ENCODE measurements around the gene HHIPL2.

HHIPL2 gene

GRCh38 chr1:222557148-222557547, 9.2 kb upstream of the HHIPL2 start:
- no peak overlapping the region for H3K4me3 ChIP-seq (ENCODE audit: low read length)
- H3K27me3 ChIP-seq (ENCODE audit: insufficient read depth, low read length): no peaks in the 10 kb centered on the region
- H3K36me3 ChIP-seq (ENCODE audit: insufficient read depth, low read length): peaks cover 40% of the 10 kb centered on the region
- H3K4me1 ChIP-seq (ENCODE audit: insufficient read depth, low read length): no peaks in the 10 kb centered on the region
- no peak overlapping the region for H2AFZ ChIP-seq (ENCODE audit: low read depth, low read length)
- no peaks in the 10 kb centered on the region for H3K9me3 ChIP-seq (ENCODE audit: low read length)

GRCh38 chr1:222555992-222556615, 8.2 kb upstream of the HHIPL2 start:
- H2AFZ ChIP-seq (ENCODE audit: low read depth, low read length): no peak overlapping the region
- no peaks in the 10 kb centered on the region for H3K9me3 ChIP-seq (ENCODE audit: low read length)
- no peaks in the 10 kb centered on the region for H3K4me1 ChIP-seq (ENCODE audit: insufficient read depth, low read length)
- H3K27me3 ChIP-seq (ENCODE audit: insufficient read depth, low read length): no peaks in the 10 kb centered on the region
- no peak overlapping the region for H3K4me3 ChIP-seq (ENCODE audit: low read length)
- H3K36me3 ChIP-seq (ENCODE audit: insufficient read depth, low read length): peaks cover 34% of the 10 kb centered on the region

- no peak overlapping the region for H2AFZ ChIP-seq (ENCODE audit: low read depth, low read length)
- peaks cover 19% of the 10 kb centered on the region for H3K36me3 ChIP-seq (ENCODE audit: insufficient read depth, low read length)
- H3K4me1 ChIP-seq (ENCODE audit: insufficient read depth, low read length): no peaks in the 10 kb centered on the region
- H3K4me3 ChIP-seq (ENCODE audit: low read length): no peak overlapping the region
- no peaks in the 10 kb centered on the region for H3K27me3 ChIP-seq (ENCODE audit: insufficient read depth, low read length)
- no peaks in the 10 kb centered on the region for H3K9me3 ChIP-seq (ENCODE audit: low read length)
Measured at GRCh38 chr1:222554177-222554576, 6.3 kb upstream of the HHIPL2 start.

GRCh38 chr1:222552882-222553281, 5.0 kb upstream of the HHIPL2 start:
- Histone ChIP-seq H3K4me1 (ENCODE audit: insufficient read depth, low read length) (no peaks in the 10 kb centered on the region), H3K36me3 (ENCODE audit: insufficient read depth, low read length) (peaks cover 14% of the 10 kb centered on the region), H3K4me3 (ENCODE audit: low read length) (no peak overlapping the region), H3K9me3 (ENCODE audit: low read length) (no peaks in the 10 kb centered on the region), H3K27me3 (ENCODE audit: insufficient read depth, low read length) (no peaks in the 10 kb centered on the region), H2AFZ (ENCODE audit: low read depth, low read length) (no peak overlapping the region)

- Histone ChIP-seq H3K27me3 (ENCODE audit: insufficient read depth, low read length) (no peaks in the 10 kb centered on the region), H3K4me1 (ENCODE audit: insufficient read depth, low read length) (no peaks in the 10 kb centered on the region), H3K36me3 (ENCODE audit: insufficient read depth, low read length) (no peaks in the 10 kb centered on the region), H3K9me3 (ENCODE audit: low read length) (no peaks in the 10 kb centered on the region), H2AFZ (ENCODE audit: low read depth, low read length) (no peak overlapping the region), H3K4me3 (ENCODE audit: low read length) (no peak overlapping the region)
Measured at GRCh38 chr1:222547260-222547614, 667 bp downstream of the HHIPL2 start.

- Histone ChIP-seq H3K9me3 (ENCODE audit: low read length) (no peaks in the 10 kb centered on the region), H3K4me1 (ENCODE audit: insufficient read depth, low read length) (no peaks in the 10 kb centered on the region), H3K4me3 (ENCODE audit: low read length) (no peak overlapping the region), H3K27me3 (ENCODE audit: insufficient read depth, low read length) (no peaks in the 10 kb centered on the region), H2AFZ (ENCODE audit: low read depth, low read length) (no peak overlapping the region), H3K36me3 (ENCODE audit: insufficient read depth, low read length) (no peaks in the 10 kb centered on the region)
Measured at GRCh38 chr1:222546548-222547259, 1.2 kb downstream of the HHIPL2 start.

GRCh38 chr1:222546091-222546490, 1.8 kb downstream of the HHIPL2 start:
- H3K9me3 ChIP-seq (ENCODE audit: low read length): no peaks in the 10 kb centered on the region
- H3K4me1 ChIP-seq (ENCODE audit: insufficient read depth, low read length): no peaks in the 10 kb centered on the region
- H3K36me3 ChIP-seq (ENCODE audit: insufficient read depth, low read length): no peaks in the 10 kb centered on the region
- no peak overlapping the region for H3K4me3 ChIP-seq (ENCODE audit: low read length)
- no peaks in the 10 kb centered on the region for H3K27me3 ChIP-seq (ENCODE audit: insufficient read depth, low read length)
- no peak overlapping the region for H2AFZ ChIP-seq (ENCODE audit: low read depth, low read length)

DNA sequence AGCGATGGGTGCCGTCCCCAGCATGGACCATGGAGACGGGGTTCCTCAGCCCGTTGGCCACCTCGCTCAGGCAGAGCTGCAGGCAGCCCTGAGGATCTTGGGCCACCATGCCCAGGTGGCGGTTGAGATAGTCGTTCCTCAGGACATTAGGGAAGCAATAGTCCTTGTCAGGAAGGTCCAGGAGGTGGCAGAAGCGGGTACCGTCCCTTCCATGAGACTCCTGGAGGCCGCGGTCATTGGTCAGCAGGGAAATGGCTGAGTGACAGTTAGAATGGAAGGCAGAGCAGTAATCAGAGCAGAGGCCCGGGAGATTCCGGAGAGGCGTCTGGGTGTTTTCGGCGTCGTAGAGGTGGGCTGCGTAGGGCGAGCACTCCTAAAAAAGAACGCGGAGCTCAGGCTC, 4.1 kb downstream of the HHIPL2 start:
- H3K4me3 ChIP-seq (ENCODE audit: low read length): no peak overlapping the region
- no peaks in the 10 kb centered on the region for H3K36me3 ChIP-seq (ENCODE audit: insufficient read depth, low read length)
- no peaks in the 10 kb centered on the region for H3K27me3 ChIP-seq (ENCODE audit: insufficient read depth, low read length)
- H2AFZ ChIP-seq (ENCODE audit: low read depth, low read length): no peak overlapping the region
- no peaks in the 10 kb centered on the region for H3K9me3 ChIP-seq (ENCODE audit: low read length)
- no peaks in the 10 kb centered on the region for H3K4me1 ChIP-seq (ENCODE audit: insufficient read depth, low read length)

DNA sequence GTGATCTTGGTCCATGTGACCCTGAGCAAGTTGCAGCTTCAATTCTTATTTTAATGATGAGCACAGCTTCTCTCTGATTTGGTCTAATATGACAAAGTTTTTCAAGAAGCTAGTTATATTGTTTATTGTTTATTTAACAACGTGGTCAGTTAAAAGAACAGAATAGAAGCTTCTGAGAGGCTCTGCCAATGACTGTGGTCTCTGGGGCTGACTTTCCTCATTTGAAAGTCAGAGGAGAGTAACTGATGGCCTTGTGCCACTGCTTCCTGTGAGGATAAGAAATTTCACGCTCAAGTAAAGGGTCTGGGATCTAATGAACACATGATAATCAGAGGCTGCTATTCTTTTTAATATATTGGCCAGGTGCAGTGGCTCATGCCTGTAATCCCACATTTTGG, 7.3 kb downstream of the HHIPL2 start:
- Histone ChIP-seq H3K9me3 (ENCODE audit: low read length) (no peaks in the 10 kb centered on the region), H3K27me3 (ENCODE audit: insufficient read depth, low read length) (no peaks in the 10 kb centered on the region), H3K36me3 (ENCODE audit: insufficient read depth, low read length) (no peaks in the 10 kb centered on the region), H3K4me3 (ENCODE audit: low read length) (no peak overlapping the region), H2AFZ (ENCODE audit: low read depth, low read length) (no peak overlapping the region), H3K4me1 (ENCODE audit: insufficient read depth, low read length) (no peaks in the 10 kb centered on the region)

- H2AFZ ChIP-seq (ENCODE audit: low read depth, low read length): no peak overlapping the region
- H3K4me1 ChIP-seq (ENCODE audit: insufficient read depth, low read length): no peaks in the 10 kb centered on the region
- H3K9me3 ChIP-seq (ENCODE audit: low read length): no peaks in the 10 kb centered on the region
- no peaks in the 10 kb centered on the region for H3K27me3 ChIP-seq (ENCODE audit: insufficient read depth, low read length)
- H3K4me3 ChIP-seq (ENCODE audit: low read length): no peak overlapping the region
- H3K36me3 ChIP-seq (ENCODE audit: insufficient read depth, low read length): no peaks in the 10 kb centered on the region
Measured at GRCh38 chr1:222539951-222540597, 7.8 kb downstream of the HHIPL2 start.

DNA sequence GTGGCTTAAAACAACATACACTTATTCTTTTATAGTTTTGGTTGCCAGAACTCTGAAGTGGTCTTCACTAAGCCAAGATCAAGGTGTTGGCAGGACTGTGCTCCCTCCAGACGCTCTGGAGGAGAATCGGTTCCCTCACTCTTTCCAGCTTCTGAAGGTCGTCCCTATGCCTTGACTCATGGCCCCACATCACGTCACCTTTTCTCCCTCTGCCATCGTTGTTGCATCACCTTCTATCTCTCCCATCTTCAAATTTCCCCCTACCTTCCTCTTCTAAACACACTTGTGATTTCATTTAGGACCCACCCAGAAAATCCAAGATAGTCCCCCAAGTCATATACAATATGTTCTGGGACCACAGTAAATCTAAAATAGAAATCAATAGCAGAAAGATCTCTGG, 12.4 kb downstream of the HHIPL2 start:
- Histone ChIP-seq H3K9me3 (ENCODE audit: low read length) (no peaks in the 10 kb centered on the region), H3K4me3 (ENCODE audit: low read length) (no peak overlapping the region), H2AFZ (ENCODE audit: low read depth, low read length) (no peak overlapping the region), H3K36me3 (ENCODE audit: insufficient read depth, low read length) (no peaks in the 10 kb centered on the region), H3K4me1 (ENCODE audit: insufficient read depth, low read length) (no peaks in the 10 kb centered on the region), H3K27me3 (ENCODE audit: insufficient read depth, low read length) (no peaks in the 10 kb centered on the region)

DNA sequence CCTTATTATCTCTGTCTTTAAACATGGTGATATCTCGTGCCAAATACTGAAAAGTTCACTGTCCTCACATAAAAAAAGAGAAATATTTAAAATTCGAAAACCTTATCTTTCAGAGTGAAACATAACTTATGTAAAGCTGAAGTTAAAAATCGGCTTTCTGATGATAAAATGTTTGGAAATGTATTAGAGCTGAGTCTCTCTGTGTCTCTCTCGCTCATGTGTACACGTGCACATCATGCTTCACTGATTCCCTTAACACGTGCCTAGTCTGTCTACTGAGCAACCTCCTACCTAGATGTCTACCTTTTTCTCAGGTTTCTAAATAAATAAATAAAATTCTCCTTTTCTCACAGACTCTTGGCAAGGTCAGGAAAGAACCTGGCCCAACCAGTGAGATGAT, 17.1 kb downstream of the HHIPL2 start:
- H3K4me3 ChIP-seq (ENCODE audit: low read length): no peak overlapping the region
- no peak overlapping the region for H2AFZ ChIP-seq (ENCODE audit: low read depth, low read length)
- no peaks in the 10 kb centered on the region for H3K4me1 ChIP-seq (ENCODE audit: insufficient read depth, low read length)
- no peaks in the 10 kb centered on the region for H3K9me3 ChIP-seq (ENCODE audit: low read length)
- H3K36me3 ChIP-seq (ENCODE audit: insufficient read depth, low read length): no peaks in the 10 kb centered on the region
- H3K27me3 ChIP-seq (ENCODE audit: insufficient read depth, low read length): peaks cover 8% of the 10 kb centered on the region

DNA sequence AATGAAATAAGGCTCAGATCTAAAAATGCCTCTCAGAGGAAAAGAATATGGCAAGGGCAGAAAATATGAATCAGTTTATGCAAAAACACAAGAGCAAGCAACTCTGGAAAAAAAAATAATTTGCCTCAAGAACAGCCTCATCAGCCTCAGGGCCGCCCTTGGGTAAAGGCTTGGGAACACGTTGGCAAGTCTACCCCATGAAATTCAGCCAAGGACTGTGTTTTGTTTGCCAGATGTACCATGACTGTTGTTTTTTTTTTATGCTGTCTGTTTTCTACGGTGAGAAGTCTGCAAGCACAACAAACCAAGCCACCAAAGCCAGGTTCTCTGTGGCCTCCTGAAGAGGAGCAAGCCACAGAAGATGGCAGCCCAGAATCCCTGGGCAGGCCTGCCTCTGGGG, 18.0 kb downstream of the HHIPL2 start:
- H3K9me3 ChIP-seq (ENCODE audit: low read length): no peaks in the 10 kb centered on the region
- H3K4me3 ChIP-seq (ENCODE audit: low read length): no peak overlapping the region
- H3K4me1 ChIP-seq (ENCODE audit: insufficient read depth, low read length): no peaks in the 10 kb centered on the region
- peaks cover 8% of the 10 kb centered on the region for H3K27me3 ChIP-seq (ENCODE audit: insufficient read depth, low read length)
- H2AFZ ChIP-seq (ENCODE audit: low read depth, low read length): no peak overlapping the region
- H3K36me3 ChIP-seq (ENCODE audit: insufficient read depth, low read length): no peaks in the 10 kb centered on the region
